ENCODE data around the gene ZSWIM8. TPM values are rescaled to one million over a fixed set of nuclear protein-coding genes. Genes with fewer than 3 reads are reported as not detected.
A peak's percentile ranks its signal among the peaks of the same experiment; 100 is the strongest.

The ZSWIM8 gene
- total RNA-seq, 1 experiment from 2014 or later = 18.3 TPM

DNA sequence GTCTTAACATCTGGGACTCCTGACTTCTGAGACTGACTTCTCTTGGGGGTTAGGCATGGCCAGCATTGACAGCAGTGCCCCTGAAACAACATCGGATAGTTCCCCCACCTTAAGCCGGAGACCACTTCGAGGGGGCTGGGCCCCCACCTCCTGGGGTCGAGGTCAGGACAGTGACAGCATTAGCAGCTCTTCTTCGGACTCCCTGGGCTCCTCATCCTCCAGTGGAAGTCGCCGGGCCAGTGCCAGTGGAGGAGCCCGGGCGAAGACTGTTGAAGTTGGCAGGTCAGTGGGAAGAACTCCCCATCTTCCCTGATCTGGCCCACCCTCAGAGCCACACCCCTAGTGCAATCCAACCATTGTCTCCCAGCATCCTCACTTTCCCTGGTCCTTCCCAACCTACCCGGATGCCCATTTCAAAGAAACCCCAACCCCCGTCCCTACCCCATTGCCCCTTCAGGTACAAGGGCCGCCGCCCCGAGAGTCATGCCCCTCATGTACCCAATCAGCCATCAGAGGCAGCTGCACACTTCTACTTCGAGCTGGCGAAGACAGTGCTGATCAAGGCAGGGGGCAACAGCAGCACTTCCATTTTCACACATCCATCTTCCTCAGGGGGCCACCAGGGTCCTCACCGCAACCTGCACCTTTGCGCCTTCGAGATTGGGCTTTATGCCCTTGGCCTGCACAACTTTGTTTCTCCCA lies 12.1 kb downstream of the ZSWIM8 start:
- no peak for DNase-seq (ENCODE audit: low read depth)

DNA sequence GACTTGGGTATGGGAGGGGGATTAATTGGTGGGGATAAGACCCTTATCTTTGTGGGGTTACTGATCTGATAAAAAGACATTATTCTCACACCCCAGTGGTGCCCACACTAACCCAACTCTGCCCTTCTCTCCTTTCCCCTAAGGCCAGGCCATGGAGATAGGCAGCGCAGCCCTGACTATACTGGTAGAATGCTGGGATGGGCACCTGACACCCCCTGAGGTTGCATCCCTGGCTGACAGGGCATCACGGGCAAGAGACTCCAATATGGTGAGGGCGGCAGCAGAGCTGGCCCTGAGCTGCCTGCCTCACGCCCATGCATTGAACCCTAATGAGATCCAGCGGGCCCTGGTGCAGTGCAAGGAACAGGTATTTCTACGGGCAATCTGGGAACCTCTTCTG lies 12.7 kb downstream of the ZSWIM8 start:
- no peak for DNase-seq (ENCODE audit: low read depth)

DNA sequence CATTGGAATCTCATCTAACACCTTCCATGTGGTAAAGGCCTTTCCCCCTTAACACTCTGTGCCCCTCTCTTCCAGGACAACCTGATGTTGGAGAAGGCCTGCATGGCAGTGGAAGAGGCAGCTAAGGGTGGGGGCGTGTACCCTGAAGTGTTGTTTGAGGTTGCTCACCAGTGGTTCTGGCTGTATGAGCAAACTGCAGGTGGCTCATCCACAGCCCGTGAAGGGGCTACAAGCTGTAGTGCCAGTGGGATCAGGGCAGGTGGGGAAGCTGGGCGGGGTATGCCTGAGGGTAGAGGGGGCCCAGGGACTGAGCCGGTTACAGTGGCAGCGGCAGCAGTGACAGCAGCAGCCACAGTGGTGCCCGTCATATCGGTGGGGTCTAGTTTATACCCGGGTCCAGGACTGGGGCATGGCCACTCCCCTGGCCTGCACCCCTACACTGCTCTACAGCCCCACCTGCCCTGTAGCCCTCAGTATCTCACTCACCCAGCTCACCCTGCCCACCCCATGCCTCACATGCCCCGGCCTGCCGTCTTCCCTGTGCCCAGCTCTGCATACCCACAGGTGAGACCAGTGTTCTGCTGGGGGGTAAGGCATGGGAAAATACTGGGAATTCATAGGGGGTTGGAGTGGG lies 13.6 kb downstream of the ZSWIM8 start:
- no peak for DNase-seq (ENCODE audit: low read depth)

DNA sequence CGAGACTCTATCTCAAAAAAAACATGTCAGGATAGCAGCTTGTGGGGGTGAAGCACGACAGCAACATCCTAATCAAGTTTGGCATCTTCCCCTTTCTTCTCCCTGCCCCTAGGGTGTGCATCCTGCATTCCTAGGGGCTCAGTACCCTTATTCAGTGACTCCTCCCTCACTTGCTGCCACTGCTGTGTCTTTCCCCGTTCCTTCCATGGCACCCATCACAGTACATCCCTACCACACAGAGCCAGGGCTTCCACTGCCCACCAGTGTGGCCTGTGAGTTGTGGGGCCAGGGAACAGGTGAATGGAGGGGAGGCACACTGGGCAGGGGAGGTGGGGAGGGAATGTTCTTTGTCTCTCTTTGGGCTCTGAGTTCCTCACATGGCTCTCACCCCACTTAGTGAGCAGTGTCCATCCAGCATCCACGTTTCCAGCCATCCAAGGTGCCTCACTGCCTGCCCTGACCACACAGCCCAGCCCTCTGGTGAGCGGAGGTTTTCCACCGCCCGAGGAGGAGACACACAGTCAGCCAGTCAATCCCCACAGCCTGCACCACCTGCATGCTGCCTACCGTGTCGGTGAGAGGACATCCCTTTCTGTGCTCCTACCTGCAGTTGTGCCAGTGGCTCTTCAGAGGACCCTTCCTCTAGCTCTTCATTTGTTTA lies 14.6 kb downstream of the ZSWIM8 start:
- DNase-seq (ENCODE audit: low read depth) = no peak

DNA sequence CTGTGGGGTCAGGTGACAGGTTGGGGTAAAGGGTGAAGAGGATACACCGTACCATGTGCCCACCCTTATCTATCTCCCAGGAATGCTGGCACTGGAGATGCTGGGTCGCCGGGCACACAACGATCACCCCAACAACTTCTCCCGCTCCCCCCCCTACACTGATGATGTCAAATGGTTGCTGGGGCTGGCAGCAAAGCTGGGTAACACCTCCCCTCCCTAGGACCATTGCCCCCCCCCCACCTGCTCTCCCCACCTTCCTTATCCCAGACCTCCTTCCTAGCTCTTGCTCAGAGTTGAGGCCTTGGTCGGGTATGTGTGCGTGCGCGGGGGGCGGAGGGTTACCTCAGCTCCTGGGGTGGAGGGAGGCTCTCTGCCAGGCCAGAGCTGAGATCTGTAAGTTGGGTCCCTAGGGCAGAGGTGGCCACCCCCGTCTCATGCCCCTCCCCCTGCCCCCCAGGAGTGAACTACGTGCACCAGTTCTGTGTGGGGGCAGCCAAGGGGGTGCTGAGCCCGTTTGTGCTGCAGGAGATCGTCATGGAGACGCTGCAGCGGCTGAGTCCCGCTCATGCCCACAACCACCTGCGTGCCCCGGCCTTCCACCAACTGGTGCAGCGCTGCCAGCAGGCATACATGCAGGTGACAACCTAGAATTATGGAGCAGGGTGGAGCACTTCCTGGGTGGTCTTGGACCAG lies 15.3 kb downstream of the ZSWIM8 start:
- no peak for DNase-seq (ENCODE audit: low read depth)

DNA sequence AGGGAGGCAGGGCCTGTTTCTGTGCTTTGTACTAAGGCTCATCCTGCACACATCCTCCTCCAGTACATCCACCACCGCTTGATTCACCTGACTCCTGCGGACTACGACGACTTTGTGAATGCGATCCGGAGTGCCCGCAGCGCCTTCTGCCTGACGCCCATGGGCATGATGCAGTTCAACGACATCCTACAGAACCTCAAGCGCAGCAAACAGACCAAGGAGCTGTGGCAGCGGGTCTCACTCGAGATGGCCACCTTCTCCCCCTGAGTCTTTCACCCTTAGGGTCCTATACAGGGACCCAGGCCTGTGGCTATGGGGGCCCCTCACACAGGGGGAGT lies 15.8 kb downstream of the ZSWIM8 start:
- DNase-seq (ENCODE audit: low read depth) = no peak

DNA sequence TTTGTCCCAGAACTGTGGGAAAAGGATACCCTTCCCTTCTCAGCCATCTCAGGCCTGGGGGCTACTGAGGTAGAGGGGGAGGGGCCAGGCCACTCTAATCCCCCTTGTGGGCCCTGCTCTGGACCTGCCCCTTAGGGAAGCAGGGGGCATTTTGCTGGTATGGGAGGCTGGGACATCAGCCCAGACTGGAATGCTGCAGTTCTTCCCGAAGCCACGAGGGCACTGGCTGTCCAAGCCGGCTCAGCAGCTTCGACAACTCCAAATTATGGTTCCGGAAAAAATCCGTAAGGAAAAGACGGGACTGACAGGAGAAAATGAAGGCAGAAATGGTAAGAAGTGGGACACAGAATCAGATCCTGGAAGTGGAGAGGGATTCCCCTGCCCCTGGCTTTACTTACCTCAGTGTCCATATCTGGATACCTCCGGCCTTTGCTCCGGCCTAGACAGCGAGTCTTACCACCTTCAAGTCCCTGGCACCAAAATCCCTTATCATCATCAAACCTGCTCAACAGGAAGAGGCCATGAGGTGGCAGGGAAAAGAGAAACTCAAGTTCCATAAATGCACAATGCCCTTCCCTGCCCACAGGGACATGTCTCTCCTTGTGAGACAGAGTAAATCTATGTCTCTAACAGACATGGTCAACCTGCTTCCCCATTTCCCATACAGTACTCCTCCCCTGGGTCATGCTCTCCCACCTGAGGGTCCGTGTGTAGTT lies 17.0 kb downstream of the ZSWIM8 start:
- no peak for DNase-seq (ENCODE audit: low read depth)

DNA sequence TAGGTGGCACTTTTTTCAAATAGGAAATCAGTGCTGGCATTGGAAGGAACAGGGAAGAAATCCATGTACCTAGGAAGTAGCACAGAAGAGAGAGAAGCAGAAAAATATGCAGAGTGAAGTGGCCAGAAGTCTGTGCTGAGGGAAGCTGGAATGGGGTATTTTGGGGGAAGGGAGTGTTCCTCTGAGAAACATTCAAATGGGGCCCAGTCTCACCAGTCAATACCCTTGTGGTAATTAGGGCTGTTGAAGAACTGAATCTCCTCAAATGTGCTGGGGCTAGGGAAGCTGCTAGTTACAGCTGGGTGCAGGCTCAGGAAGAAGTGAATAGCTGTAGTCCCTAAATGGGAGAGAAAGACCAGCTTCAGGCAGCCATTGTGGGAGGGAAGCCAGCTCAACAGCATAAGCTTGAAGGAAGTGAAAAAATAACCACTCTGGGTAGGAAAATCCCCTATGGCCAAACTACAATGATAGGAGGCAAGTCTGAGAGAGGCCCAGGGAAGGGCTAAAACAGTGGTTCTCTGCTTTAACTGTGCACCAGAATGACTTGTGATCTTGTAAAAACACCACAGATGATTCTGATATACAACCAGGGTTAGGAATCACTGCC lies 18.4 kb downstream of the ZSWIM8 start:
- no peak for DNase-seq (ENCODE audit: low read depth)

DNA sequence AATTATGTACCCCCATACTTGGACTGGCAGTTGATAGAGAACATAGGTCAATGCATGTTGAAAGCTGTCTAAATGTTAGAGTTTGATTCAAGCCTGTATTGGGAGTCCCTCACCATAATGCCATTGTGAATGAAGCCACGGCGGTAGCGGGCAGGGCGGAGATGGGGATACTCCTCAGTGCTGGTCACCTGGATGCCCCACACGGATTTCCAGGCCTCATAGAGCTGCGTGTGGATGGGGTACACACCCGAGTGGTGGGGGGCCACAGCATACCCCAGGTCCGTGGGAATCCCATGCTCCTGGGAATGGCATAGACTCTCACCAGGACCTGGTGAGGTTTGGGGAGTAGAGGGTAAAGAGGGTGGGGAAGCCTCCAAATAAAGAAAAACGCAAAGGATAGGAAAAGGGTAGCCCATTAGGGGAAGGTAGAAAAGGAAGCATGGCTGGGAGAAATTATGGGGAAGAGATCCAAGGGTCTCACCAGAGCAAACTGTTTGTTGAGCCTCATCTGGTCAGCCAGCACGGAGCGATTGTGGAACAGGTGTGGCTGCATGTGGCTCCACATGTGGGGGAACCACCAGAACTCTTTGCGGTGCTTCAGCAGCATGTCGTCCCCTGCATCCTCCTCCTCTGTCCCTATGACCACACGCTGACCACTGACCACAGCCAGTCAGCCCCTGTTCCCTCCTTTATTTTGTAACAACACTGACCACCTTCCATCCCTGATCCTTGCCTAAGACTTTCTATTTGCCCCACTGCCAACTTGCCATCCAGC lies 21.0 kb downstream of the ZSWIM8 start:
- DNase-seq (ENCODE audit: low read depth) = no peak

DNA sequence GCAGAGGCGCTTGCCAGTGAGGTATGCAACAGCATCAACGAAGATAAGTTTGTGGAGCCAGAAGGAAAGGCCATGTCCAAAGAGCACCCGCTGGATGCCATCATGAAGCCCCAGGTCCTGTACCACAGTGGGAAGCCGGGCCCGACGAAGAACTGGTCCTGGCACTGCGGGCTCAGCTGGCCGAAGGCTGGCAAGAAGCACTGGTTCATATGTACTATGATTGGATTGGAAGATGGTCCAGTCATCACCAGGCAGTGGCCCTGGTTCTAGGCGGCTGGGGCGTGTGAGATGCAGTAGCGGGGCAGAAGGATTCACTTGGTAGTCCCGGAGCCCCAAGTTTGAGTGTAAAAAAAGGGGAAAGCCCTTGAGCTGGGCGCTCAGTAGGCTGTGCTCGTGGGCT lies 22.1 kb downstream of the ZSWIM8 start:
- DNase-seq (ENCODE audit: low read depth) = no peak

DNA sequence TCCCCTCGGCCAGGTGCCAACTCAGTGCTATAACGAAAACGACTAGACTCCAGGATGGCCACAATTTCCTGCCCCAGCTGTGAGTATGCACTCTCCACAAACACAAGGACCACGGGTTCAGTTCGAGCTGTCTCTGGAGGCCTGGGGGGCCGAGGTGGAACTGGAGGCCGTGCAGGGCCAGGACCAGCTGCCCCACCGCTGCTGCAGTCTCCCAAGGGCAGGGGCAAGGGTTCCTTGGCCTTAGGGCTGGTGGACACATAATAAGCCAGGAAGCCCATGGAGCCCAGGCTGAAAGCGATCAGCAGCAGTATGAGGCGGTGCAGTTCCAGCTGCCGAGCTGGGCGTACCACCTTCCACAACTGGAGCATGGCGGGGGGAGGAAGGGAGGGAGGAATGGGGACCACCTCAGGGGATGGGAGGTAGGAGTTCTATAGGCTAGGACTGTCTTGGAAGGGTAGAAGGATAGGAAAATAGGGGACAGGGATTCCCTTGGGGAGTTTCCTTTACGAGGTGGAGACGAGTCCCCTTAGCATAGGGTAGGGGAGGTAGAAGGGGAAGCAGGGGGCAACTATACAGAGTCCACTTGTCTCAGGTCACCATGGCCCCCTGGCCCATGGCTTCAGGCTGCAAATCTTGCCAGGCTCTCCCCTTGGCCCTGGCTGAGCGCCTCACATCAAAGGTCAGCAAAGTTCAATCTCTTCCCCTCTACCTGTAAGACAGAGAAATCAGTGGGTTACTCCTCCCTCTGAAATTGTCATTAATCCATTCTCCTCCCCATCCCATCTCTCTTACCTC lies 22.8 kb downstream of the ZSWIM8 start:
- no peak for DNase-seq (ENCODE audit: low read depth)

DNA sequence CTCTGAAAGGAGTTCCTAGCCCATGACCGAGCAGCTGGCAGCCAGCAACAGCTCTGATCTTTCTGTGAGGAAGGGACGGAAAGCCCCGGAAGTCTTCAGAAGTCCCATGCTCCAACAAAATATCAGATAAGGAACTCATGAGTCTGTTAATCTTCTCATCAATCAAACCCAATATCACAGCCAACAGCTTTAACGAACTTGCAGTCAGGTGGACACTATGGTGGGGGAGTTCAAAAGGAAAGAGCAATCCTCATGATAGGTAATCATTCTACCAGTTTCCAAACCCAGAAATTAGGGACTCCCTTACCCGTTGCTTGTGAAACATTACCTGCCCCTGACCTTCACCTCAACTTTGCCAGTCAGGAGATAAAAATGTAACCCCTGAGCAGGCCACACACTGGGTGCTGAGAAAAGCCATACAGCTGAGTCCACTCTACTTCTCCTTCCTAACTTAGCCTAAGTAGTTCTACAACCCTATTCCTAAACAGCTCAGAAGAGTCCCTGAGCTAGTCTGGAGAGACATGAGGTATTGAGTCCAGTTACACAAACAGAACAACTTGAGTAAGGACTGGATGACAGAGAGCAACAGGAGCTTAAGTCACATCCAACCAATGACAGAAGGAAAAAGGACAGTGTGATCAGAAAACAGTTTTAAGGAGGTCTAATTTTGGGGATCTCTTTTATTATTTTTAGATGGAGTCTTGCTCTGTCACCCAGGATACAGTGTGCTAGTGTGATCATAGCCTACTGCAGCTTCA lies 23.8 kb downstream of the ZSWIM8 start:
- no peak for DNase-seq (ENCODE audit: low read depth)

DNA sequence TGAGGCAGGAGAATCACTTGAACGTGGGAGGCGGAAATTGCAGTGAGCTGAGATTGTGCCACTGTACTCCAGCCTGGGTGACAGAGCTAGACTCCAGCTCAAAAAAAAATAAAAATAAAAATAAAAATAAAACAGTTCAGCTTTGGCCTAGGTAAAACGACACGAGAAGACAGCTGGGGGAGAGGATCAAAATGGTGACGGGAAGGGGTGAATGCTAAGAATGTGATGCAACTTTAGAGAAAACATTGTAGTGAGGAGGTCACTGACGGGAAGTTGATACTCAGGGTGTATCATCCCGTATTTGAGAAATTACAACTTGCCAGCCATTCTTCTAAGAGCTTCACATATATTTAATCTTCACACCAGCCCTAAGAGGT lies 24.9 kb downstream of the ZSWIM8 start:
- DNase-seq (ENCODE audit: low read depth) = no peak

DNA sequence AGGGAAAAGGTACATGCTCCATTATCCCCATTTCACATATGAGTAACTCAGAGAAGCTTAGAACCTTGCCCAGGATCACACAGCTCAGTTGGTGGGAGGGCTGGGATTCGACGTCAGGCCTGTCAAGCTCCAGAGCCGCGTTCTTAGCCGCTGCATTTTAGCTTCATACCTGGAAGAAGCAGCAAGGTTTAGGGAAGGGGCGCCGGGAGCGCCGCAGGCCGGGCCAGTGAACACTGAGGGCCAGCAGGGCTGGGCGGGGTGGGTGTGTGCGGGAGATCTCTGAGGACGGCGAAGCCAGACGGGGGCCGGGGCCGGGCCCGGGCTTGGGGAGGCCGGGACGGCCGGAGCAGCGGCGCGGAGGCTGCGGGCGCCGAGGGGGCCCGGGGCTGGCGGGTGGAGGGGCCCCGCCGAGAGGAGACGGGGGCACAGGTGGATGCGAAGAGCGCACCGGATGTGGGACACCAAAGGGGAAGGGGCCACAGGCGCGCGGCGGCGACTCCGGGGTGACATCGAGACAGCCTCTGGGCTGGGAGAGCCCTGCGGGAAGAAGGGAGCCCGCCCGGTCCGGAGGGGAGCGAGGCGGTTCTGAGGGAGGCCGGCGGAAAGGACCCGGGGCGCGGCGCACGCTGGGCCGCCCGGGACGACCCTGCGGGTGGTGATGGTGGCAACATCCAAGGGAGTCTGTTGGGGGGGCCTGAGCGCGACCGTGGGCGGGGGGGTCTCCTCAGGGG lies 25.5 kb downstream of the ZSWIM8 start:
- peak; percentile 14 for DNase-seq (ENCODE audit: low read depth)

DNA sequence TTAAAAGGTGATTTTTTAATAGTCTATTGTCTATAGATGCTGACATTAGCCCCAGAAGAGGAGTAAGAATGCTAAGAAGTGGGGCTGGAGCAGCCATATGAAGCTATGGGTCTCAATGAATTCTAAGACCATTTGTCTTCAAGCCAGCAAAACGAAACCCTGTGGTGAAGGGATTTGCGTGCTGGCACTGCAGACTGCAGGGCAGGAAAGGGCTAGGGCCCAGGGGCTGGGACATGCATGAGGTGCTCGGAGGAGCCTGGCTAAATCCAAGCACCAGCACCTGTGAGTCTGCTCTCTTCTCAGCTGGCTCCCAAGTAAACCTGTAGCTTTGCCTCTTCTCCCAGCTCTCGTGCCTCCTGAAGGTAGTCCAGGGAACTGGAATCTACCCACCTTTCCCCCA lies 27.3 kb downstream of the ZSWIM8 start:
- DNase-seq (ENCODE audit: low read depth) = no peak

DNA sequence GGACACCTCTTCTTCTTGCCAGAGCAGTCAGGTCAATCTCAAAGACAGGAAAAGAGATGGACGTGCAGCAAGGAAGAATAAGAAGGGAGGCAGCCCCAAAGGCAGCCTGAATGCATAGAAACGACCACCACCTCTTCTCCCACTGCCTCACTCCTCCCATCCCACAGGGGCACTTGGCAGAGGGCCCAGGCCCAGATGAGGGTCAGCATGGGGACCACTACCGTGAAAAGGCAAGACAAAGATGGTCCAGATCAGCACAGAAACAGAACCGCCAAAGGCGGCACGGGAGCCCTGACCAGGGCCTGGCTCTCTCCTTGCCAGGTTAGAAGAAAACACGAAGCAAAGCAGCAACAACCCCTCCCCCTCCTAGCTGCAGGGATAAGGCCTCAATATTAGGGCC lies 27.9 kb downstream of the ZSWIM8 start:
- no peak for DNase-seq (ENCODE audit: low read depth)

DNA sequence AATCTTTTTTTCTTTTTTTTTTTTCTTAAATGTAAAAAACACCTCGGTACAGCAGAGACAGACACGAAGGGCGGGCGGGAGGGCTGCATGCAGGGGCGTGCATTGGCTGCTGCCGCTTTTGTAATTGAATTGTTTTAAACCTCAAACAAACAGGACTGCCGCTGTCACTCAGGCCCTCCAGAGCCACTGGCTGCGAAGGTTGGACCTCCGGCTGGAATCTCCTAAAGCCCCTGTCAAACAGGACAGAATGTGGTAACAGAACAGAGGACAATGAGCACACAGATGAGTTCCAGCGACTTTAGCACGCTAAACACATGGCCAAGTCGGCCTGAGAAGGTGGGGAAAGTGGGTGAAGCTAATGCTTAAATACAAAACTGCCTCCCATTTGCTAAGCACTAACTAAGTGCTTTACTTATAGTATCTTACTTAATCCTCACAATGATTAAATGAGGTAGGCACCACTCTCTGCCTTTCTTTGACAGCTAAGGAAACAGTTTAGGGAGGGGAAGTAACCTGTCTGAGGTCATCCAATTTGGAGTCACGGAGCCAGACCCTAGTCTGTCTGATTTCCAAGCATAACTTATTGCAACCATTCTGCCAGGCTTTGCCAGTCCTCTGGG lies 29.0 kb downstream of the ZSWIM8 start:
- no peak for DNase-seq (ENCODE audit: low read depth)

Measured in RPMI7951 (cell line).